ENCODE results near the gene DCAF10.

- TF ChIP-seq CTCF (conservative IDR thresholded peaks at IDR 0.05; ENCODE audit: low read depth, low read length), result no peak
- TF ChIP-seq EZH2 (IDR thresholded peaks at IDR 0.05; ENCODE audit: borderline replicate concordance, low read depth, low read length, poor library complexity, severe bottlenecking), result no peak
These were observed 22.1 kb upstream of the DCAF10 start for GRCh38 chr9:37778534-37778933.
